Fibroblast of lung (primary cell): ENCODE data around the gene GGCT. TPM values are rescaled to one million over a fixed set of nuclear protein-coding genes. Genes with fewer than 3 reads are reported as not detected.

Experiments
- DNase-seq, 2 donors: peaks; one replicate each; pipeline versions ENCODE4 v3.0.0 to v3.0.0-alpha.2; 2010; ENCODE audit warnings: low read depth in 2 of 2
- H2AFZ ChIP-seq: 2 replicates; pipeline ENCODE4 v1.5.1; 2012; ENCODE audit warnings: low read length, control low read depth, inconsistent platforms
- H3K27ac ChIP-seq: 2 replicates; pipeline ENCODE4 v1.5.1; 2011; ENCODE audit warnings: low read length, control low read depth; ENCODE audit not compliant: insufficient read depth
- H3K27me3 ChIP-seq: 2 replicates; pipeline ENCODE4 v1.5.1; 2011; ENCODE audit warnings: mild to moderate bottlenecking, low read length; ENCODE audit not compliant: control insufficient read depth, insufficient read depth
- H3K36me3 ChIP-seq: 2 replicates; pipeline ENCODE4 v1.5.1; 2011; ENCODE audit warnings: low read length; ENCODE audit not compliant: control insufficient read depth, insufficient read depth
- H3K4me1 ChIP-seq: 2 replicates; pipeline ENCODE4 v1.5.1; 2011; ENCODE audit warnings: low read length; ENCODE audit not compliant: control insufficient read depth, insufficient read depth; ENCODE audit errors: extremely low read depth
- H3K4me2 ChIP-seq: 2 replicates; pipeline ENCODE4 v1.5.1; 2011; ENCODE audit warnings: low read length, control low read depth; ENCODE audit not compliant: insufficient read depth; ENCODE audit errors: extremely low read depth
- H3K4me3 ChIP-seq, 4 experiments: fragments of 200-600 bp in 1 of 4; sonication (generic) in 1 of 4; replicated peaks in 1 of 4; 2 replicates each; pipeline ENCODE4 v1.5.1; 2011 to 2016; ENCODE audit warnings: low read length in 4 of 4, low read depth in 3 of 4, mild to moderate bottlenecking in 3 of 4, control low read depth in 2 of 4, inconsistent platforms in 1 of 4, mixed read lengths in 1 of 4; ENCODE audit not compliant: insufficient read depth in 1 of 4; ENCODE audit errors: control extremely low read depth in 1 of 4
- H3K79me2 ChIP-seq: 2 replicates; pipeline ENCODE4 v1.5.1; 2012; ENCODE audit warnings: mild to moderate bottlenecking, low read length, inconsistent platforms; ENCODE audit not compliant: control insufficient read depth, insufficient read depth
- H3K9ac ChIP-seq: 2 replicates; pipeline ENCODE4 v1.5.1; 2011; ENCODE audit warnings: mild to moderate bottlenecking, low read length, control low read depth; ENCODE audit not compliant: insufficient read depth
- H3K9me3 ChIP-seq: 2 replicates; pipeline ENCODE4 v1.5.1; 2012; ENCODE audit warnings: low read depth, low read length; ENCODE audit not compliant: control insufficient read depth, insufficient read depth
- H4K20me1 ChIP-seq: 2 replicates; pipeline ENCODE4 v1.5.1; 2011; ENCODE audit warnings: low read length; ENCODE audit not compliant: control insufficient read depth, insufficient read depth; ENCODE audit errors: extremely low read depth
- CTCF ChIP-seq, 2 donors: IDR thresholded peaks in 1 of 2; conservative IDR thresholded peaks in 1 of 2; 1 replicate in 1 of 2; 2 replicates in 1 of 2; pipeline ENCODE4 v1.5.1; 2011 to 2012; ENCODE audit warnings: low read length in 2 of 2, control low read depth in 1 of 2, inconsistent platforms in 1 of 2, low read depth in 1 of 2, mild to moderate bottlenecking in 1 of 2
- EZH2 ChIP-seq: IDR thresholded peaks from 2 replicates; pipeline ENCODE4 v1.5.1; 2012; ENCODE audit warnings: low read length, control low read depth, mild to moderate bottlenecking; ENCODE audit errors: missing control alignments
- polyA plus RNA-seq, 2 donors: library from polyadenylated mRNA; depleted of rRNA in 1 of 2; stranded (reverse) in 1 of 2; unstranded in 1 of 2; fragments of >200 nt; gene quantifications; 2 replicates each; pipeline ENCODE4 v1.2.1, GENCODE V29; 2011 to 2012; ENCODE audit warnings: missing spikeins in 1 of 2
- total RNA-seq: library from RNA; depleted of rRNA; stranded (reverse); fragments of >200 nt; gene quantifications from 2 replicates; pipeline ENCODE4 v1.2.1, GENCODE V29; 2014

The GGCT gene
- total and polyA plus RNA-seq, 2 donors (not counting 1 experiment from before 2014, with no cell fraction given), result 21.6 to 24.6 TPM

- no peak for DNase-seq
- no peaks in the 10 kb centered on the region for H3K9me3 ChIP-seq
- H3K27ac ChIP-seq, result no peak overlapping the region
- TF ChIP-seq EZH2, result no peak
- TF ChIP-seq CTCF (conservative IDR thresholded peaks at IDR 0.05 in 1 of 2, IDR thresholded peaks at IDR 0.05 in 1 of 2; ENCODE audit: low read depth in 1 of 2, low read length in 2 of 2), result no peak
- H3K4me3 ChIP-seq, result no peak overlapping the region
- no peaks in the 10 kb centered on the region for H3K27me3 ChIP-seq
- no peak overlapping the region for H3K9ac ChIP-seq
- H3K36me3 ChIP-seq, result peaks cover 10% of the 10 kb centered on the region
- no peak overlapping the region for H3K4me2 ChIP-seq
- H4K20me1 ChIP-seq, result no peaks in the 10 kb centered on the region
- no peaks in the 10 kb centered on the region for H3K4me1 ChIP-seq
- H3K79me2 ChIP-seq, result no peaks in the 10 kb centered on the region
- no peak overlapping the region for H2AFZ ChIP-seq
These were observed 53.6 kb downstream of the GGCT start for GRCh38 chr7:30450983-30451497.

GRCh38 chr7:30450240-30450982 lies 54.2 kb downstream of the GGCT start:
- no peak overlapping the region for H2AFZ ChIP-seq
- TF ChIP-seq EZH2 (no peak), CTCF (conservative IDR thresholded peaks at IDR 0.05 in 1 of 2, IDR thresholded peaks at IDR 0.05 in 1 of 2; ENCODE audit: low read depth in 1 of 2, low read length in 2 of 2) (no peak)
- no peak overlapping the region for H3K4me3 ChIP-seq
- DNase-seq, result no peak
- no peaks in the 10 kb centered on the region for H3K4me1 ChIP-seq
- H3K79me2 ChIP-seq, result no peaks in the 10 kb centered on the region
- H3K27me3 ChIP-seq, result no peaks in the 10 kb centered on the region
- H3K36me3 ChIP-seq, result peaks cover 10% of the 10 kb centered on the region
- no peak overlapping the region for H3K4me2 ChIP-seq
- no peaks in the 10 kb centered on the region for H4K20me1 ChIP-seq
- no peaks in the 10 kb centered on the region for H3K9me3 ChIP-seq
- H3K9ac ChIP-seq, result no peak overlapping the region
- no peak overlapping the region for H3K27ac ChIP-seq

GRCh38 chr7:30448461-30449189 lies 56.0 kb downstream of the GGCT start:
- H3K4me2 ChIP-seq, result no peak overlapping the region
- no peak for DNase-seq
- H3K9ac ChIP-seq, result no peak overlapping the region
- TF ChIP-seq CTCF (conservative IDR thresholded peaks at IDR 0.05 in 1 of 2, IDR thresholded peaks at IDR 0.05 in 1 of 2; ENCODE audit: low read depth in 1 of 2, low read length in 2 of 2) (no peak), EZH2 (no peak)
- no peaks in the 10 kb centered on the region for H3K4me1 ChIP-seq
- H3K4me3 ChIP-seq, result no peak overlapping the region
- no peaks in the 10 kb centered on the region for H3K9me3 ChIP-seq
- H3K79me2 ChIP-seq, result no peaks in the 10 kb centered on the region
- no peaks in the 10 kb centered on the region for H3K27me3 ChIP-seq
- no peak overlapping the region for H3K27ac ChIP-seq
- peaks cover 10% of the 10 kb centered on the region for H3K36me3 ChIP-seq
- H2AFZ ChIP-seq, result no peak overlapping the region
- H4K20me1 ChIP-seq, result no peaks in the 10 kb centered on the region
